Stimulated activated CD8-positive, alpha-beta memory T cell treated with anti-CD3 and anti-CD28 coated beads, Interleukin-15, amount 100 ng/mL, for 48 hours (primary cell): ENCODE data around the gene CDC42SE1.
A peak's percentile ranks its signal among the peaks of the same experiment; 100 is the strongest.
"Not testable (repeated sequence)": the region's sequence is repeated elsewhere in the genome, so short reads cannot be mapped to it uniquely, and the experiment has no call there.

Experiments
- DNase-seq, 2 donors: peaks; one replicate each; pipeline ENCODE4 v3.0.0-alpha.2; 2020; ENCODE audit warnings: low read depth in 2 of 2

Gene CDC42SE1

GRCh38 chr1:151059109-151060006 is at the start of gene CDC42SE1:
CDC42SE1 (minus strand) TSS chr1:151059622; CDS start chr1:151055730, 3,892 bp downstream.
- peak; percentile 84 for DNase-seq

- no peak for DNase-seq
Observed at GRCh38 chr1:151108331-151108730, 48.9 kb upstream of the CDC42SE1 start.

GRCh38 chr1:151106894-151107293 is 47.5 kb upstream of the CDC42SE1 start:
- no peak for DNase-seq

GRCh38 chr1:151104630-151105029 is 45.2 kb upstream of the CDC42SE1 start:
- DNase-seq: no peak

GRCh38 chr1:151098126-151098525 is 38.7 kb upstream of the CDC42SE1 start:
- DNase-seq: no peak

GRCh38 chr1:151097426-151097825 is 38.0 kb upstream of the CDC42SE1 start:
- DNase-seq: not testable (repeated sequence)

GRCh38 chr1:151085953-151086559 is 26.6 kb upstream of the CDC42SE1 start:
- DNase-seq: no peak

GRCh38 chr1:151072224-151072623 is 12.8 kb upstream of the CDC42SE1 start:
- no peak for DNase-seq

- DNase-seq: peak; percentile 82 to 86
Observed at GRCh38 chr1:151070474-151071276, 11.3 kb upstream of the CDC42SE1 start, which contains the start of gene GABPB2. GABPB2 (plus strand) TSS chr1:151070761; CDS start chr1:151088190, 17,429 bp downstream.

GRCh38 chr1:151069103-151069486 is 9.7 kb upstream of the CDC42SE1 start:
- DNase-seq: no peak

GRCh38 chr1:151067185-151067584 is 7.8 kb upstream of the CDC42SE1 start:
- DNase-seq: no peak

GRCh38 chr1:151065089-151065645 is 5.7 kb upstream of the CDC42SE1 start:
- DNase-seq: no peak

- no peak for DNase-seq
Observed at GRCh38 chr1:151062741-151063371, 3.4 kb upstream of the CDC42SE1 start.

GRCh38 chr1:151061704-151062103 is 2.3 kb upstream of the CDC42SE1 start:
- DNase-seq: no peak

GRCh38 chr1:151060657-151061421 is 1.4 kb upstream of the CDC42SE1 start:
- DNase-seq: no peak

- no peak for DNase-seq
Observed at GRCh38 chr1:151060007-151060656, 710 bp upstream of the CDC42SE1 start, which contains the start of gene MLLT11. MLLT11 (plus strand) TSS chr1:151060397; CDS start chr1:151067225, 6,828 bp downstream.

- no peak for DNase-seq
Observed at GRCh38 chr1:151058692-151059091, 730 bp downstream of the CDC42SE1 start.

- no peak for DNase-seq
Observed at GRCh38 chr1:151056149-151056548, 3.3 kb downstream of the CDC42SE1 start.

- DNase-seq: no peak
Observed at GRCh38 chr1:151055581-151055980, 3.8 kb downstream of the CDC42SE1 start.
